OCI-LY7 (cell line): ENCODE measurements around the gene RASA1. TPM values are rescaled to one million over a fixed set of nuclear protein-coding genes. Genes with fewer than 3 reads are reported as not detected.

ENCODE experiments used
- BruUV-seq: library from RNA; stranded (reverse); fragments of 400-500 nt; replicated peaks from 2 replicates; lab custom pipeline; 2021; lab: Mats Ljungman, UMichigan
- CTCF ChIA-PET: fragments of 300-600 bp; sonication (Branson Sonifier 250); formaldehyde crosslinking; loops from one replicate; lab custom pipeline; 2022; ENCODE audit warnings: antibody characterized with exemption; ENCODE audit not compliant: unreplicated experiment; lab: Charles Lee
- POLR2A ChIA-PET: fragments of 300-600 bp; sonication (Branson Sonifier 250); formaldehyde crosslinking; loops from one replicate; lab custom pipeline; 2022; ENCODE audit warnings: antibody characterized with exemption; lab: Charles Lee
- DNase-seq: peaks from one replicate; pipeline ENCODE4 v3.0.0-alpha.2; 2015; ENCODE audit warnings: low spot score
- H2AFZ ChIP-seq: fragments of 200-600 bp; sonication (generic), shearing (Covaris generic); 2 replicates; pipeline ENCODE4 v1.6.1; 2014; ENCODE audit warnings: mild to moderate bottlenecking, antibody characterized with exemption, low read length, moderate library complexity
- H3K27ac ChIP-seq: fragments of 200-600 bp; sonication (generic); 2 replicates; pipeline ENCODE4 v1.5.1; 2014; ENCODE audit warnings: mixed run types, low read depth, mild to moderate bottlenecking, moderate library complexity, low read length, inconsistent platforms; ENCODE audit not compliant: poor library complexity, severe bottlenecking
- H3K36me3 ChIP-seq: fragments of 200-600 bp; sonication (generic); 2 replicates; pipeline ENCODE4 v1.6.1; 2014; ENCODE audit warnings: mild to moderate bottlenecking, antibody characterized with exemption, low read length, moderate library complexity, mixed read lengths; ENCODE audit not compliant: insufficient read depth
- H3K4me1 ChIP-seq: fragments of 200-600 bp; sonication (generic); 2 replicates; pipeline ENCODE4 v1.5.1; 2014; ENCODE audit warnings: mild to moderate bottlenecking, low read length; ENCODE audit not compliant: insufficient read depth, poor library complexity, severe bottlenecking
- H3K4me2 ChIP-seq: fragments of 200-600 bp; sonication (generic); 2 replicates; pipeline ENCODE4 v1.6.1; 2014; ENCODE audit warnings: mild to moderate bottlenecking, low read length
- H3K4me3 ChIP-seq: fragments of 200-600 bp; sonication (generic); 2 replicates; pipeline ENCODE4 v1.5.1; 2014; ENCODE audit warnings: mild to moderate bottlenecking, low read depth, low read length; ENCODE audit not compliant: poor library complexity, severe bottlenecking
- H3K79me2 ChIP-seq: fragments of 200-600 bp; sonication (generic); 2 replicates; pipeline ENCODE4 v1.6.1; 2016; ENCODE audit warnings: low read depth, mild to moderate bottlenecking, low read length, moderate library complexity, mixed read lengths; ENCODE audit not compliant: insufficient read depth
- H3K9me2 ChIP-seq: fragments of 200-600 bp; sonication (generic); 2 replicates; pipeline ENCODE4 v1.6.1; 2016; ENCODE audit warnings: mild to moderate bottlenecking, low read length, mixed read lengths; ENCODE audit not compliant: insufficient read depth
- H3K9me3 ChIP-seq: fragments of 200-600 bp; sonication (generic); 2 replicates; pipeline ENCODE4 v1.6.1; 2014; ENCODE audit warnings: mild to moderate bottlenecking, mixed run types, low read length, mixed read lengths
- H4K20me1 ChIP-seq: fragments of 200-600 bp; sonication (generic); 2 replicates; pipeline ENCODE4 v1.6.1; 2014; ENCODE audit warnings: mild to moderate bottlenecking, antibody characterized with exemption, low read length, moderate library complexity, mixed read lengths; ENCODE audit not compliant: insufficient read depth
- CTCF ChIP-seq: fragments of 200-600 bp; sonication (generic); conservative IDR thresholded peaks from 2 replicates; pipeline ENCODE4 v1.5.1; 2014; ENCODE audit warnings: mild to moderate bottlenecking, antibody characterized with exemption, low read length, moderate library complexity, mixed read lengths
- EZH2phosphoT487 ChIP-seq: fragments of 200-600 bp; sonication (generic); IDR thresholded peaks from 2 replicates; pipeline ENCODE4 v1.6.1; 2018; ENCODE audit warnings: low read depth, borderline replicate concordance, mild to moderate bottlenecking, mixed run types, antibody characterized with exemption, low read length, moderate library complexity, mixed read lengths
- intact Hi-C: fragments of 100-400 bp; cut with micrococcal nuclease; formaldehyde crosslinking; loops from one replicate; pipeline ENCODE4 v1.10.0; 2022; ENCODE audit not compliant: unreplicated experiment
- total RNA-seq, 2 experiments: library from RNA; depleted of rRNA in 1 of 2; stranded (reverse); fragments of >200 nt in 1 of 2; shearing (Covaris generic) in 1 of 2; gene quantifications; 2 replicates each; pipeline ENCODE4 v1.2.3, GENCODE V29; 2014 to 2022

The RASA1 gene
- total RNA-seq, 2 experiments from 2014 or later, result 18.1 to 27.3 TPM

- no TSS peak for BruUV-seq
- TF ChIP-seq EZH2phosphoT487, result no peak
- TF ChIP-seq CTCF, result no peak
- Histone ChIP-seq H3K9me2 (no peaks in the 10 kb centered on the region), H3K79me2 (no peaks in the 10 kb centered on the region), H3K9me3 (no peaks in the 10 kb centered on the region), H3K4me2 (no peak overlapping the region), H3K4me3 (no peak overlapping the region), H2AFZ (no peak overlapping the region), H3K4me1 (no peaks in the 10 kb centered on the region), H3K27ac (no peak overlapping the region), H3K36me3 (no peaks in the 10 kb centered on the region), H4K20me1 (no peaks in the 10 kb centered on the region)
- CTCF ChIA-PET, result no interaction called here
- POLR2A ChIA-PET, result no interaction called here
- intact Hi-C loops, result no loop called here
- no peak for DNase-seq
Observed at GRCh38 chr5:87430863-87431457, 163.3 kb downstream of the RASA1 start.

GRCh38 chr5:87432460-87432859 lies 164.8 kb downstream of the RASA1 start:
- H3K4me1 ChIP-seq, result no peaks in the 10 kb centered on the region
- no peak overlapping the region for H3K4me2 ChIP-seq
- no peaks in the 10 kb centered on the region for H3K36me3 ChIP-seq
- intact Hi-C loops, result no loop called here
- no peak overlapping the region for H3K27ac ChIP-seq
- CTCF ChIA-PET, result no interaction called here
- TF ChIP-seq EZH2phosphoT487, result no peak
- POLR2A ChIA-PET, result interaction anchor here (0.6 kb wide), 1 partner anchor 544 kb away, joined by 3 read pairs; no protein-coding TSS in a partner anchor
- no peaks in the 10 kb centered on the region for H3K79me2 ChIP-seq
- H3K9me2 ChIP-seq, result no peaks in the 10 kb centered on the region
- H2AFZ ChIP-seq, result no peak overlapping the region
- no peaks in the 10 kb centered on the region for H3K9me3 ChIP-seq
- no peaks in the 10 kb centered on the region for H4K20me1 ChIP-seq
- no peak for DNase-seq
- BruUV-seq, result no TSS peak
- H3K4me3 ChIP-seq, result no peak overlapping the region

- Histone ChIP-seq H3K9me3 (no peaks in the 10 kb centered on the region), H3K9me2 (no peaks in the 10 kb centered on the region), H3K79me2 (no peaks in the 10 kb centered on the region), H3K27ac (no peak overlapping the region), H3K4me2 (no peak overlapping the region), H3K36me3 (no peaks in the 10 kb centered on the region), H4K20me1 (no peaks in the 10 kb centered on the region), H3K4me1 (no peaks in the 10 kb centered on the region), H2AFZ (no peak overlapping the region), H3K4me3 (no peak overlapping the region)
- no peak for DNase-seq
- intact Hi-C loops, result no loop called here
- TF ChIP-seq CTCF, result no peak
- TF ChIP-seq EZH2phosphoT487, result no peak
- CTCF ChIA-PET, result no interaction called here
- BruUV-seq, result no TSS peak
- POLR2A ChIA-PET, result no interaction called here
Observed at GRCh38 chr5:87433945-87434344, 166.3 kb downstream of the RASA1 start.
